Upper lobe of right lung (tissue), 1 donor: Measurements from ENCODE around the gene THSD4. TPM values are rescaled to one million over a fixed set of nuclear protein-coding genes. Genes with fewer than 3 reads are reported as not detected.

Experiments used
- ATAC-seq: fragments of 200-7000 bp; cut with Tn5 transposase; one replicate; pipeline ENCODE4 v1.9.1; 2020; ENCODE audit warnings: mild to moderate bottlenecking, moderate library complexity
- DNase-seq: peaks from one replicate; pipeline ENCODE4 v3.0.0-alpha.2; 2020
- H3K27ac ChIP-seq: fragments of 200-600 bp; one replicate; pipeline ENCODE4 v1.8.0; 2022
- H3K27me3 ChIP-seq: fragments of 200-600 bp; one replicate; pipeline ENCODE4 v1.8.0; 2022; ENCODE audit warnings: mild to moderate bottlenecking
- H3K36me3 ChIP-seq: fragments of 200-600 bp; one replicate; pipeline ENCODE4 v1.8.0; 2022
- H3K4me1 ChIP-seq: fragments of 200-600 bp; one replicate; pipeline ENCODE4 v1.8.0; 2022
- H3K4me3 ChIP-seq: fragments of 200-600 bp; one replicate; pipeline ENCODE4 v1.8.0; 2022; ENCODE audit warnings: mild to moderate bottlenecking
- H3K9me3 ChIP-seq: fragments of 200-600 bp; one replicate; pipeline ENCODE4 v1.8.0; 2022
- CTCF ChIP-seq: fragments of 200-600 bp; IDR thresholded peaks from one replicate; pipeline ENCODE4 v1.8.0; 2022; ENCODE audit warnings: antibody characterized with exemption
- intact Hi-C: fragments of 100-400 bp; cut with DNase I; formaldehyde crosslinking; loops from one replicate; pipeline ENCODE4 v1.11.0; 2022
- total RNA-seq: library from RNA; stranded (reverse); fragmentation: NEBNext Ultra II Directional; extraction: Animal tissue kit (Norgen Biotek cat#: 25700); gene quantifications from one replicate; pipeline ENCODE4 v1.2.1, GENCODE V29; 2021
- donor health status: DM: no; HTN: yes; CAD: no; lungs with severe emphysema.

The THSD4 gene
- total RNA-seq, 1 donor from 2014 or later, result 25.6 TPM

GRCh38 chr15:71271327-71271726 is 156.1 kb downstream of the THSD4 start:
- intact Hi-C loops, result no loop called here
- Histone ChIP-seq H3K9me3 (no peaks in the 10 kb centered on the region), H3K27me3 (no peaks in the 10 kb centered on the region), H3K27ac (no peak overlapping the region), H3K36me3 (no peaks in the 10 kb centered on the region), H3K4me3 (no peak overlapping the region), H3K4me1 (no peaks in the 10 kb centered on the region)
- DNase-seq, result no peak
- TF ChIP-seq CTCF, result no peak
- no peak for ATAC-seq

GRCh38 chr15:71272932-71273331 is 157.7 kb downstream of the THSD4 start:
- H3K4me1 ChIP-seq, result peaks cover under 1% of the 10 kb centered on the region

GRCh38 chr15:71273731-71274447 is 158.6 kb downstream of the THSD4 start:
- Histone ChIP-seq H3K4me1 (peaks cover 10% of the 10 kb centered on the region), H3K27me3 (no peaks in the 10 kb centered on the region), H3K4me3 (no peak overlapping the region), H3K36me3 (no peaks in the 10 kb centered on the region), H3K9me3 (no peaks in the 10 kb centered on the region), H3K27ac (no peak overlapping the region)
- TF ChIP-seq CTCF, result no peak
- intact Hi-C loops, result no loop called here
- DNase-seq, result no peak
- no peak for ATAC-seq

More at GRCh38 chr15:71272932-71273331, 157.7 kb downstream of the THSD4 start:
- no peaks in the 10 kb centered on the region for H3K36me3 ChIP-seq
- no peak overlapping the region for H3K4me3 ChIP-seq
- no peak for TF ChIP-seq CTCF
- no peak overlapping the region for H3K27ac ChIP-seq
- ATAC-seq (no peak), DNase-seq (no peak)
- H3K9me3 ChIP-seq, result no peaks in the 10 kb centered on the region
- intact Hi-C loops, result no loop called here
- H3K27me3 ChIP-seq, result no peaks in the 10 kb centered on the region

- TF ChIP-seq CTCF, result no peak
- Histone ChIP-seq H3K4me3 (no peak overlapping the region), H3K4me1 (peaks cover 14% of the 10 kb centered on the region), H3K27ac (no peak overlapping the region), H3K36me3 (no peaks in the 10 kb centered on the region), H3K27me3 (no peaks in the 10 kb centered on the region), H3K9me3 (no peaks in the 10 kb centered on the region)
- no peak for DNase-seq
- no peak for ATAC-seq
- intact Hi-C loops, result no loop called here
Observed at GRCh38 chr15:71274448-71274798, 159.2 kb downstream of the THSD4 start.

- no peak for TF ChIP-seq CTCF
- no peak for DNase-seq
- H3K27ac ChIP-seq, result no peak overlapping the region
- peaks cover 20% of the 10 kb centered on the region for H3K4me1 ChIP-seq
- no peaks in the 10 kb centered on the region for H3K27me3 ChIP-seq
- H3K9me3 ChIP-seq, result no peaks in the 10 kb centered on the region
- H3K4me3 ChIP-seq, result no peak overlapping the region
- intact Hi-C loops, result no loop called here
- H3K36me3 ChIP-seq, result no peaks in the 10 kb centered on the region
- no peak for ATAC-seq
Observed at GRCh38 chr15:71275098-71275497, 159.8 kb downstream of the THSD4 start.
